ENCODE measurements around the gene EDA.

Gene EDA

DNA sequence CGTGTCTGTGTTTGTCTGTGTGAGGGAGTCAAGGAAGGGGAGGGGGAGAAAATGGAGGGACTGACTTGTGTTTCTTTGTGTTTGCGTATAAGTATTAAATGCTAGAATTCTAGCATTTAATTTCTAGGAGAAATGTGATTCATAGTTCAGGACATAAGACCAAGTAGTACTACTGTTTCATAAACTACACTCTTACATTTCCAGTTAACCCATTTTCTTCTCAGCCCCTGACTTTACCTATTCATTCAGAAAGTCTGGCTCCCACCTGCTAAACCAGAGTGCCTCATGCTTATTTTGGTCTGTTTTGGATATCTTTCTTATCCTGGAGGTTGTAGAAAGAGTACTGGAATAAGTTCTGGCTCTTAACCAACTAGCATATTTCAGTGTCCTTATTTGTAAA, 14.2 kb downstream of the EDA start:
- no peak overlapping the region for H3K4me3 ChIP-seq (ENCODE audit: low read length)
- no peak for TF ChIP-seq CTCF (IDR thresholded peaks at IDR 0.05; ENCODE audit: insufficient read depth, low read depth, low read length, missing control alignments)
- DNase-seq (ENCODE audit: low read depth), result no peak

DNA sequence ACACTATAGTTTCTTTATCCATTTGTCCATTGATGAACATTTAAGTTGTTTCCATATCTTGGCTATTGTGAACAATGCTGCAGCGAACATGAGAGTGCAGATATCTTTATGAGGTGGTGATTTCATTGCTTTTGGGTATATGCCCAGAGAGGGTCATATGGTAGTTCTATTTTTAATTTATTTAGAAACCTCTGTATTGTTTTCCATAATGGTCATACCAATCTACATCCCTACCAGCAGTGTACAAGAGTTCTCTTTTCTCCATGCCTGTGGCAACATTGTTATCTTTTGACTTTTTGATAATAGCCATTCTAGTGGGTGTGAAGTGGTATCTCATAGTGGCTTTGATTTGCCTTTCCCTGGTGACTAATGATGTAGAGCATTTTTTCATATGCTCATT, 48.8 kb downstream of the EDA start:
- TF ChIP-seq CTCF (IDR thresholded peaks at IDR 0.05; ENCODE audit: insufficient read depth, low read depth, low read length, missing control alignments), result no peak
- no peak for DNase-seq (ENCODE audit: low read depth)
- no peak overlapping the region for H3K4me3 ChIP-seq (ENCODE audit: low read length)

- no peak for TF ChIP-seq CTCF (IDR thresholded peaks at IDR 0.05; ENCODE audit: insufficient read depth, low read depth, low read length, missing control alignments)
- no peak for DNase-seq (ENCODE audit: low read depth)
- H3K4me3 ChIP-seq (ENCODE audit: low read length), result no peak overlapping the region
Observed at GRCh38 chrX:69670001-69670555, 54.2 kb downstream of the EDA start.

- DNase-seq (ENCODE audit: low read depth), result no peak
- no peak overlapping the region for H3K4me3 ChIP-seq (ENCODE audit: low read length)
- no peak for TF ChIP-seq CTCF (IDR thresholded peaks at IDR 0.05; ENCODE audit: insufficient read depth, low read depth, low read length, missing control alignments)
Observed at GRCh38 chrX:69674891-69675290, 59.0 kb downstream of the EDA start.

DNA sequence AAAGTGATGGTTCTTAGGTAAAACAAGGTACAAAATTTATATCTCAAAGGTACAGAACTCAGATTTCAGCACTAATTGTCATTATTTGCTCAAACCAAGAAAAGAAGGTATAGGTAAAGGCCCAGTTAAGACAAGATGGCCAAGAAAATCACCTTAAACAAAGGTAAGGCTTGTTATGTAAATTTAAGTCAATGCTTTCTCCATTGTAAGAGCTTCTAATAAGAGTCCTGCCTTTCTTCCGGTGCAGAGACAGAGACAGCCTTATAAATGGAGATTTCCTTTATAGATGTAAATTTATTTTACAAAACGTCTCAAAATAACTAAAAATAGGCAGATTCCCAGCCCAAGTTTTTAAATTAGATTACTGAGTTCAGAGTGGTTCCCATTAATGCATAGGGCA, 89.9 kb downstream of the EDA start:
- no peak for TF ChIP-seq CTCF (IDR thresholded peaks at IDR 0.05; ENCODE audit: insufficient read depth, low read depth, low read length, missing control alignments)
- H3K4me3 ChIP-seq (ENCODE audit: low read length), result no peak overlapping the region
- no peak for DNase-seq (ENCODE audit: low read depth)

DNA sequence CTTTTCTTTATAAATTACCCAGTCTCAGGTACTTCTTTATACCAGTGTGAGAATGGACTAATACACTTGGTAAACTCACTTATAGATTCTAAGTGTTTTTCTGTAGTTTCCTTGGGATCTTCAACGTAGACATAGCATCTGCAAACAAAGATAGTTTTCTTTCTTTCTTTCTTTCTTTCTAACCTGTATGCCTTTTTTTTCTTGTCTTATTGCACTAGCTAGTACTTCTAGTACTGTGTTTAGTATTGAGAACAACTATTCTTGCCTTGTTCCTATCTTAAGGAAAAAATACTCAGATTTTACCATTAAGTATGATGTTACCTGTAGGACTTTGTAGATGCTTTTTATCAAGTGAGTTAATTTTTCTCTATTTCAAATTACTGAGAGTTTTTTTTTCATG, 102.2 kb downstream of the EDA start:
- DNase-seq (ENCODE audit: low read depth), result no peak
- no peak overlapping the region for H3K4me3 ChIP-seq (ENCODE audit: low read length)
- TF ChIP-seq CTCF (IDR thresholded peaks at IDR 0.05; ENCODE audit: insufficient read depth, low read depth, low read length, missing control alignments), result no peak

DNA sequence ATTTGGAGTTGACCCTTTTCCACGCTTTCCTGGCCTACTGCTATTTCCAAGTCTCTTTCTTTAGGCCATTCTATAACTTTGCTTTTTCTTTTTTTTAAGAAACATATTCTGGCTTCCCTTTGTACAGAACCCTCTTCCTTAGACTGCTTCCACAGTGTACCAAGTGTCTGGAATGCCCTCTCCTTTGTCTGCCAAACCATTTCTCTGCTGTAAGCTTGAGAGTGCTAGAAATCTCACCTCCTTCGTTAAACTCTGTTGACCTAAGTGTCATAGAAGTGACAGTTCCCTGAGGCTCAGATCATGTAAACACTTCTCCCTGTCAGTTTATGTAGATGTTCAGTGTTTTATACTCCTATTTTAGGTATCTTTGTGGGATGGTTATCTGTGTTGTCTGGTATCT, 108.4 kb downstream of the EDA start:
- no peak for TF ChIP-seq CTCF (IDR thresholded peaks at IDR 0.05; ENCODE audit: insufficient read depth, low read depth, low read length, missing control alignments)
- DNase-seq (ENCODE audit: low read depth), result no peak
- H3K4me3 ChIP-seq (ENCODE audit: low read length), result no peak overlapping the region
